HG03342 (cell line): ENCODE results near the gene ALCAM.
"Not testable (repeated sequence)": the region's sequence is repeated elsewhere in the genome, so short reads cannot be mapped to it uniquely, and the experiment has no call there.

Experiments used
- ATAC-seq: cut with Tn5 transposase; IDR thresholded peaks from one replicate; pipeline ENCODE4 v1.9.1; 2021; ENCODE audit warnings: mild to moderate bottlenecking, moderate library complexity; ENCODE audit not compliant: unreplicated experiment

Gene ALCAM

DNA sequence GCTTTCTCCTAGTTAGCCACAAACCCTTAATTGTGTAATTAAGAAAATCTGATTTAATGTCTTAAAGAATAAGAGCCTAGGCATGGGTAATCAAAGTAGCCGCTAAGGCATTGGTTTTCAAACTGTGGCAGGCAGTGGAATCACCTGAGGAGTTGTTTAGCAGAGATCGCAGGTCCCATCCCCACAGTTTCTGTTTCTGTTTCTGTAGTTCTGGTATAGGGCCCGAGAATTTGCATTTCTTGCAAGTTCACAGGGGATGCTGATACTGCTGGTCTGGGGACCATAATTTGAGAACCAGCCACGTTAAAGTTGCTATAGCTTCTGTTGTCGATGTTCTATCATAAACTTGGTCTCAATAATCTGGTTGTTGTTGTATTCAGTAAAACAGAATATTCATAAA, 204.3 kb downstream of the ALCAM start:
- no peak for ATAC-seq

DNA sequence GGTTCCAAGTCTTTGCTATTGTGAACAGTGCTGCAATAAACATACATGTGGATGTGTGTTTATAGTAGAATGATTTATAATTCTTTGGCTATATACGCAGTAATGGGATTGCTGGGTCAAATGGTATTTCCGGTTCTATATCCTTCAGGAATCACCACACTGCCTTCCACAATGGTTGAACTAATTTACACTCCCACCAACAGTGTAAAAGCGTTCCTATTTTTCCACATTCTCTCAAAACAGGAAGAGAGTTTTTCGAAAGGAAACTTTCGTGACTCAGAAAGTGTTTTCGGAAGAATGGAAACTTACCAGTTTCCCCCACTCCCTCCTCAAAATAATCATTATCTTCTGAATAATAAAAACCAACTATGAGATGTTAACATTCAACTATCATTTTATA, 205.8 kb downstream of the ALCAM start:
- ATAC-seq: no peak

DNA sequence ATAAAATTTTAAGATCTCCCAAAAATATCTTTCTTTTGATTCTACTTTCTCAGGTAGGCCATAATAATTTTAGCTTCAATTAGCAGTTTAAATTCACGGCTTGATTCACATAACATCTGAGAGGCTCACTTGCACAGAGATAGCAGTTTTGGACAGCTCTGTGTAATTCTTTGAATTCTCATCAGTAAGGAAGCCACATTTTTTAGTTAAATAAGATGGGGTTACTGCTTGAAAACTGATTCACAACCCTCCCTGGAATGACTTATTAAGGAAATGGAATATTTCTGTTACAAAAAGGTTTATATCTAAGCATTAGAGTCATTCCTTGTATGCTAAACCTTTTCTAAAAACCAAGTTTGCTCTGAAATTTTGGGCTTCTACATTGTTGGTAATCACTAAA, 212.7 kb downstream of the ALCAM start:
- ATAC-seq: no peak

DNA sequence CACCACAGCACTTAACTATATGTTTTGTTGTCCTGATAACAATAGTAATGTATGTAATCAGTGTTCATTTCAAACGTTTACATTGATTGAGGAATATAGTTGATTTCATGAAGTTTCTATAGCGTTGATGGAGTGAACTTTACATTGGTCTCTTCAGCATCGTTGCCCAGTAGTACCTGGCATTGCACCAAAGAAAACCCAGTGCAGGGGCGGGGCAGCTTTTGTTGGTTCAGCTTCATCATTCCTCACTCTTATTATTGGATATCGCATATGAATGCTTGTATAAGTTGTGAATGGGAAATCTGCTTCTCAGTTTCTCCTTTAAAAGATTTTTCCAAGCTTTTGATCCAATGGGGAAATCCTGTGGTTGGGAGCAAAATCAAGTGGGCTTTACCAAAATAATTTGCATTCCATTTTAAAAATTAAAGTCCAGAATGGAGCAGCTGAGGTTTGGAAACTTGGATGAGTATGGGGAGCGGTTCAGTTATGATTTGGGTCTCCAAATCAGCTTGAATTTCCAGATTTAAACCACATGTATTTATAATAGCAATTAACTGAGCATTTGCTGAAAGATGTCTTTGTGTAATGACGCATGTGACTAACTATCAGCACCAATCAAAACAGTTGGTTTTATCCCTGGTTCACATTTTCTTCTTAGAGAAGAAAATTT, 213.7 kb downstream of the ALCAM start:
- no peak for ATAC-seq

DNA sequence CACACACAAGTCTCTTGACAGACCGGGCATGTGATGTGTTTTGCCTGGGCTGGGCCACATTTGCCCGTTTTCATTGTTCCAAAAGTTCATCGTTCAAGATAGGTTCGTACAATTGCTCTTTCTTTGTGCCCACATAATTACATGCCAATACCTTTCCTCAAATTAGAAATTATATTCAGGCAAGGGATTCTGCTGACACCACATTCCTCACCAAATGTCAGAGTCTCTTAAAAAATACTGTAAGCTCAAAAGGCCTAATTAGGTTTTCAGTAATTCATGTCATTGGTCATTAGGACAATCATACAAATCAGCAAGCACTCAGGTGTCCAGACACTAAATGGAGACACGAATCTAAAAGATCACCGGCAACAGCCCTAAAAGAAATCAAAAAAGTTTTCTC, 215.3 kb downstream of the ALCAM start:
- ATAC-seq: no peak

DNA sequence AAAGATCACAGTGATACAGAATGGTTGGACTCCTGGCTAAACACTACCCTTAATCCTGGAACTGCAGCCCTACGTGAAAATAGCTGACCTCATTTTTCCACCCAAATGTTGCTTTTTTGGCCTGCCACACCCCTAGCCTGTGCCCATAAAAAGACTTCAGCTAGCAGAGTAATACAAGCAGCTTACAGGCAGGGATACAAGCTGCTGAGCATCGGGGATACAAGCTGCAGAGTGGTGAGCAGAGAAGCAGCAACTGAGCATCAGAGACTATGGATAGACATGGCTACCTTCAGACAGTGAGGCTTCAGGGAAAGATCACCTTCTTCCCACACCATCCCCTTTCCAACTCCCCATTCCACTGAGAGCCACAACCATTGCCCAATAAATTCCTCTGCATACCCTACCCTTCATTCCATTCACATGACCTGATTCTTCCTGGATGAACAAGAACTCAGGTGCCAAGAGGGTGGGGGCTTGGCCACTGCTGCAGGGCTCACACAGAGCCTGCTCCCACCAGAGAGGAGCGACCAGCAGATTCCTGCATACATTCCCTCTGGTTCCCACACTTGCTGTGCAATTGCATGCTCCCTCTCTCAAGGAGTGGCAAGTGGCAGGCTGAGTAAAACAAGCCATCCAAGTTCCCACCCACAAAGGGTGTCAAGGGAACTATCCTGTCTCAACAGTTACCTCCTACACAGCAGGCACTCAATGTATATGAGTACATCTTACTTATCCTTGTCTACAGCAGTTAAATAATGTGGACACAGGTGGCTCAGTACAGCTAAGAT, 217.5 kb downstream of the ALCAM start:
- ATAC-seq: no peak

DNA sequence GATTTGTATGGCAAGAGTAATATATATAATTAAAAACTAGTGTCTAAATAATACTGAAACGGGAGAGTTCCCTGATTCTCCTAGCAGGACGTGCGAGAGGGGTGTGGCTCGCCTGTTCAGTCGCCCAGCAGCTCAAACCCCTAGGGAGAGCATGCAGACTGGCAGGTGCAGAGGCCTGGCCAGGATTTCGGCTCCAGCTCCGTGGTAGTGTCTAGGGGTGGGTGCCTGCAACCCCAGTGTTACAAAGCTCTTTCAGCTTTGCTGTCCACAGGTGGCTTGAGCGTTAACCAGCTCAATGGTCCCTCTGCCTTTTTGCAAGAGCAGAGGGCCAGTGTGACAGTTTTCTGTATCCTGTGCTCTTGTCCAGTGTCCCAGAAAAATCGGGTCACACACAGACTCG, 226.6 kb downstream of the ALCAM start:
- no peak for ATAC-seq

DNA sequence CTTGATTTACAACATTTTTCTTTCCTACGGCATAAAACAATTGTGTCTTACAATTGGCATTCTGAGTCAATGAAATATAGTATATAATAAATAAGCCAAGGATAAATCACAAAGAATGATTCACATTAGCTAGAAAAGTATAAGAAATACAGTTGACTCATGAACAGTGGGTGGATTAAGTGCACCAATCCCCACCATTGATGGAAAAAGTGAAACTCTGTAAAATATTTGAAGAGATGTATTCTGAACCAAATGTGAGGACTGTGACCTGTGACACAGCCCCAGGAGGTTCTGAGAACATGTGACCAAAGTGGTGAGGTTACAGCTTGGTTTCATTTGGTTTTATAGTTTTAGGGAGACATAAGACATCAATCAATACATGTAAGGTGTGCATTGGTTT, 227.5 kb downstream of the ALCAM start:
- no peak for ATAC-seq

DNA sequence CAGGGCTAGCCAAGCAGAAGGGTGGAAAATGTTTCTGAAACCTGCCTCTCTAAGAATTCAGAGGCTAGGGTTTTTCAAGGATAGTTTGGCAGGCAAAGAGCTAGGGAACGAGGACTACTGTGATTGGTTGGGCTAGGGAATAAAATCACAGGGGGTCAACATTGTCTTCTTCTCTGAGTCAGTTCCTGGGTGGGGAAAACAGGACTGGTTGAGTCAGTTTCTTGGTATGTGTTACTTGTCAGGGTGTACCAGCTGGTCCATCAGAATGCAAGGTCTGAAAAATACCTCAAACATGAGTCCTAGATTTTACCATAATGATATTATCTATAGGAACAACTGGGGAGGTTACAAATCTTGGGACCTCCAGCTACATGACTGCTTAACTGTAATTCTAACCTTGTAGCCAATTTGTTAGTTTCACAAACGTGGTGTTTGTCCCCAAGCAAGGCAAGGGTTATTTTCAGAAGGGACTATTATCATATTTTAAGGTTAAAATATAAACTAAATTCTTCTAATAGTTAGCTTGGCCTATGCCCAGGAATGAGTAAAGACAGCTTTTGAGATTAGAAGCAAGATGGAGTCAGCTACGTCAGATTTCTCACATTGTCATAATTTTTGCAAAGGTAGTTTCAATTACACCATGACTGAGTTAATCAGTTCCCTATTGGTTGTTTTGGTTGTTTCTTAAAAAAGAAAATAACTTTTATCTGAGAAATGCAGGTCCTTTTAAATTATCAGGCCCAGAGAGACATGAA, 231.5 kb downstream of the ALCAM start:
- no peak for ATAC-seq

DNA sequence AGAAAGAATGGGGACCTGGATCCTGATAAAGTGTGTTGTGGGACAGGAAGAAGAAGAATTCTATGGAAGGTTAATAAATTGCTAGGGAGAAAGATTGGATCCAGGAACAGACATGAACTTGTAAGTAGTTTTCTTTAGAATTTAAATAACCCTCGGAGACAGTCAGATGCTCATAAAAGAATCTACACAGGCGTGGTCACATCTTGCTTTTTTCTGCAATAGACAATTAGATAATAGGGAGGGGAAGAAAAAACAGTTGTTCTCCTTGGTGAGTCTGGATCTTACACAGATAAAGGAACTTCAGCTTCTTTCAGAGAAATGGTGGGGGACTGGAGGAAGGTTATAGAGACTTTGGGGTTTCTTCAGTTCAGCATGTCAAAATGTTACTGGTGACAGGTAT, 232.6 kb downstream of the ALCAM start:
- no peak for ATAC-seq

DNA sequence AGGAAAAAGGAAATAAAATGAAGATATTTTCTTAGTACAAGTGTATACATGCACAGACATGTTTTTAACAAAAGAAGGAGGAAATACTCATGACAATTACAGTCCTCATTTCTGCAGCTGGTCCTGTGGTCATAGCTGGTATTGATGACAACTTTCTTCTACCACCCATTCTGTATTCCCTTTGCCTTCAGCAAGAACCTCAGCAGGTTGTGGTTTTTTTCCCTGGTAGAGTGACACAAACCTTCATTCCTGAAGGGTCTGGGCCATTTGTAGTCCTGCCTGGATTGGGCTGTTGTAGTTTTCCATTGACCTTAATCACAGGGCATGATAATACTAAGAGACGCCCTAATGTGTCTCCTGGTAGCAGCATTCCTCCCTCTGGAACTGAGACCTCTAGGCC, 235.0 kb downstream of the ALCAM start:
- not testable (repeated sequence) for ATAC-seq

DNA sequence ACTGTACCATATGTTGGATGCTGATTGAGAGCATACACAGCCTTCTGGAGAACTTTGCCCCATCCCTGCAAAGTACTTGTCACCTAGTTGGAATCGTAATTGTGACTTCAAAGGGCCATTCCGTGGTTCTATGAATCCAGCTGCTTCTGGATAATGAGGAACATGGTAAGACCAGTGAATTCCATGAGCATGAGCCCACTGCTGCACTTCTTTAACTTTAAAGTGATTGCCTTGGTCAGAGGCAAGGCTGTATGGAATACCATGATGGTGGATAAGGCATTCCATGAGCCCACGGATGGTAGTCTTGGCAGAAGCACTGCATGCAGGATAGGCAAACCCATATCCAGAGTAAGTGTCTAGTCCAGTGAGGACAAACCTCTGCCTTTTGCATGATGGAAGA, 235.6 kb downstream of the ALCAM start:
- not testable (repeated sequence) for ATAC-seq

DNA sequence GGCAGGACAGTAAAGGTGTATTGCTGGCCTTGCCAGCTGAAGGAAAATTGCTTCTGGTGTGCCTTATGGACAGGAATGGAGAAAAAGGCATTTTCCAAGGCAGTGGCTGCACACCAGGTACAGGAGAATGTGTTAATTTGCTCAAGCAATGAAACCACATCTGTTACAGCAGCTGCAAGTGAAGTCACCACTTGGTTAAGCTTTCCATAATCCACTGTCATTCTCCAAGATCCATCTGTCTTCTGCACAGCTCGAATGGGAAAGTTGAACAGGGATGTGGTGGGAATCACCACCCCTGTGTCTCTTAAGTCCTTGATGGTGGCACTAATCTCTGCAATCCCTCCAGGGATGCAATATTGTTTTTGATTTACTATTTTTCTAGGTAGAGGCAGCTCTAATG, 236.8 kb downstream of the ALCAM start:
- ATAC-seq: not testable (repeated sequence)

DNA sequence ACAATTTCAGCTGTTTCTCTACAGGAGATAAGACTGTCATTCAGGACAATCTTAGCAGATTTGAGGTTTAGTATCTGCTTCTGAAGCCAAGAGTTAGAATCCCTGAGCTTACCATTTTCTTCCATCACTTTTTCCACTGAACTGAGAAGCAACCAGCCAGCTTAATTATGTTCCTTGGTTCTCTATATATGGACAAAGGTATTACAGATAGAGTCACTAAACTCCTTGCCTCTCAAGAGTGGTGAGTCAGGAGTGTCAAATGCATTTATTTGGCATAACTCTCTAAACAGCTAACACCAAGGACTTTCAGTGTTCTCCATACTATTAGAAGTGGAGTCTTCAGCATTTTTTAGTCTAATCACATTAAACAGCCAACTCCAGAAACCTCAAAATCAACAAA, 239.3 kb downstream of the ALCAM start:
- ATAC-seq: no peak

DNA sequence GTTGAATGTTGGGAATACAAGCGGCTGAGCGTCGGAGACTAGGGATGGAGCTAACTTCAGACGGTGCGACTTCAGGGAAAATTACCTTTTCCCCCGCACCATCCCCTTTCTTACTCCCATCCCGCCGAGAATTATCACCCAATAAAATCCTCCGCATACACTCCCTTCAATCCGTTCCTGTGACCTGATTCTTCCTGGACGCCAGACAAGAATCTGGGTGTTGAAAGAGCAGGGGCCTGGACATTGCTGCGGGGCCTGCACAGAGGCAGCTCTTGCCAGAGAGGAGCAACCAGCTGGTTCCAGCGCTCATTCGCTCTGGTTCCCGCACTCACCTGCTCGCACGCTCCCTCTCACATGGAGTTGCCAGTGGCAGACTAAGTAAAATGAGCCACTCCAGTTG, 241.9 kb downstream of the ALCAM start:
- ATAC-seq: no peak

DNA sequence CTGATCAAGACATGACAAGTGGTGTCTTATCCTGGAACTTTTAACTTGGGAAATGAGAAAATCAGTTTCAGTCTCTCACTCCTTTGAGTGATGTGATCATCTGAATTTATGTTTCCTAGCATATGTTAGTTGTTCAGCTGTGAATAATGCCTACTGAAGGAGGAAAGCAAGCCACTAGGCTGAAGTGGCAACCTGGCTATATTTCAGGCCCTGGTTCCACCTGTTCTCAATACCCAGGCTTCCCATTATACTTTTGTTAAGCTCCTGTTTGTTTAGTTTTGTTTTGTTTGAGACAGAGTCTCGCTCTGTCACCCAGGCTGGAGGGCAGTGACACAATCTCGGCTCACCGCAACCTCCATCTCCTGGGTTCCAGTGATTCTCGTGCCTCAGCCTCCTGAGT, 243.8 kb downstream of the ALCAM start:
- ATAC-seq: no peak

DNA sequence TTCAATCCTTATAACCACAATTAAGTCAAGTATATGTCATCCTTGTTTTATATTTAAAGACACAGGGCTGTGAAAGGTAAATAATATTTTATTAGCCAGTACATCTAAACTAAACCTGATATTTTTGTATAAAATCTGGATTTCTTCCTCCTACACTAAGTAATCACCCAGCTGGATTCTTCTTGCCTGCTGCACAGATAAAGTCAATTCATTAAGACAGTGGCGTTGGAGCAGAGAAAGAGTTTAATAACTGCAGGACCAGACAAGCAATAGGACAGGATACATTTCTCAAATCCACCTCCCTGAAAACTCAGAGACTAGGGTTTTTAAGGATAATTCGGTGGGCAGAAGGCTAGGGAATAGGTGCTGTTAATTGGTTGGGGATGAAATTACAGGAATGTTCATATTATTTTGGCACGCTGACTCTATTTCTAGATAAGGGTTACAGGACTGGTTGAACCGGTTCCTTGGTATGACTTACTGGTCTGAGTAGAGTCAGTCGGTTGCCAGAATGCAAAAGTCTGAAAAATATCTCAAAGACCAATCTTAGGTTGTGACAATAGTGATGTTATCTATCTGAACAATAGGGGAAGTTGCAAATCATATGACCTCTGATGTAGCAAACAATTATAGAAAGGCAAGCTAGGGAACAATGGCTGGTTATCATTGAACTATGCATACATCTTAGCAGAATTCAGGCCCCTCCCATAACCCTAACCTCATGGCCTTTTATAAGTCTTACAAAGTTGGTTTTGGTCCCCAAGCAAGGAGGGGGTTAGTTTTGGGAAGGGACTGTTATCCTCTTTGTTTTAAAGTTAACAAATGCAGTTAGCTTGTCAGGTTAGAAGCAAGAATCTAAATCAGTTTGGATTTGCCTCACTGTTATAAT, 244.8 kb downstream of the ALCAM start:
- no peak for ATAC-seq

DNA sequence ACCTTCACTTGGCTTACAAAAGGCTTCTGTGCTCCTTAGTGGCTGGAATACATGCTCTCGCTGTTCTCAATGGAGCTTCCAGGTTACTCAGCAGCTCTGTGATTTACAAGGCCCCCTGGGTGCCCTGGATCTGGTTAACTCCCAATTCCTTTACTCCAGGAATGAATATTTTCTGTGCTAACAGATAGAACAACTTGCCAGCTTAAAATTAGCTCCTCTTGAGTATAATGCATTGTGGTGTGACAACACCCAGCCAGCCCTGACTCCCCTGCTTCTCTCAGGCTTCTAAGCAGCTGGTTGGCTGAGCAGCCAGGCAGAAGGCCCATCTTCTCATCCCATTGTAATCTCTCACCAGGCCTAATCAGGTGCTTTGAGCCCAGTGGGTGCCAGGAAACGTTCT, 246.4 kb downstream of the ALCAM start:
- no peak for ATAC-seq

DNA sequence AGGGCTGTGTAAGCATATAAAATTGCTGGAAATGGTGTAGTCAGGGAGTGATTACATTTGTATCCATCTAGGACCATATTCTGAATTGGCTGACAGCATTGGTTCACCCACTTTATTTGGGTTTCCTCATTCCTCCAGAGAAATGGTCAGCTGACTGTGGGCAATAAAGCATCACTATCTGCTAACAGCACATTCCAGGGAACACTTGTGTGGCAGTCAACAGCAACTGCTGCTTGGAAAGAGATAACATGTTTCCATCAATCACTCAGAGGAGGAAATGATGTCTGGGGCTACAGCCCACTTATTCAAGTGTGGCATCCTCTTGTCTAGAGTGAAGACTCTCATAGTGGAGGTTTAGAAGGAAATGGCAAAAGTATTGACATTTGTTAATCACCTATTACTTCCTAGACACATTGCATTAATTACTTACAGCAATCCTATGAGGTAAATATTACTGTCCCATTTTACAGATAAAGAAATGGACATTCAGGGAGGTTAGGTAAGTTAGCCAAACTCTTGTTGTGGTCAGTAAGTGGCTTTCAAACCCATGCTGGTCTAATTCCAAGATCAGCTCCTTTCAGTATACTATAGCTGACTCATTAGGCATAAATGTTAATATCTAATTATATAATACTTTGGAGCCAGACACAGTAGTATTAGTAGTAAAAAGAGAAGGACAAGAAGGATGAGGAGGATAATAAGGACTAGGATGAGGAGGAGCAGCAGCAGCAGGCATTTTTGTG, 247.8 kb downstream of the ALCAM start:
- no peak for ATAC-seq

DNA sequence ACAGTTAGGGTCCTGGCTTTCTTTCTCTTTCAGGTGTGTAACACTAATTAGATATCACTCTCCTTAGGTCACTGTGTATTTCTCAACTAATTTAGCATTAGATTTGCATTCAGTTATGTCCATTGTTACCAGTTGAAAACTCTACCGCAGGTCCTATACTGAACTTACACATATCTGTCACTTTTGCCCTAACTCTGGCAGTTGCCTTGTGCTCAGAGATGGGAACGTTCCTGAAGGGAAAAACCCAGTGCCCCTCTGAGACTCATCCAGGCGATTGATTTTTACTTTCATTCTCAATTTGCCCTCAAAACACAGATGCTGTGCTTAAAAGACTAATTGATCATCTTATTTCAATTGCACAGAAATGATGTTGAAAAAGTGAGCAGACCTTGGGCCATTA, 249.1 kb downstream of the ALCAM start:
- ATAC-seq: no peak
